ENCODE data around the gene GMPR.

GMPR gene

GRCh38 chr6:16295060-16295459 is 56.7 kb downstream of the GMPR start:
- no peak for DNase-seq (ENCODE audit: low read depth)
- H3K4me3 ChIP-seq (ENCODE audit: low read depth, low read length): no peak overlapping the region
- no peak for TF ChIP-seq CTCF (conservative IDR thresholded peaks at IDR 0.05; ENCODE audit: low read depth, low read length)

- DNase-seq (ENCODE audit: low read depth): no peak
Measured at GRCh38 chr6:16295471-16295870, 57.1 kb downstream of the GMPR start.

GRCh38 chr6:16296061-16296670 is 57.8 kb downstream of the GMPR start:
- no peak for DNase-seq (ENCODE audit: low read depth)
- H3K4me3 ChIP-seq (ENCODE audit: low read depth, low read length): no peak overlapping the region
- no peak for TF ChIP-seq CTCF (conservative IDR thresholded peaks at IDR 0.05; ENCODE audit: low read depth, low read length)

More at GRCh38 chr6:16295471-16295870, 57.1 kb downstream of the GMPR start:
- TF ChIP-seq CTCF (conservative IDR thresholded peaks at IDR 0.05; ENCODE audit: low read depth, low read length): no peak
- no peak overlapping the region for H3K4me3 ChIP-seq (ENCODE audit: low read depth, low read length)

GRCh38 chr6:16299861-16300260 is 61.5 kb downstream of the GMPR start:
- no peak overlapping the region for H3K4me3 ChIP-seq (ENCODE audit: low read depth, low read length)
- no peak for DNase-seq (ENCODE audit: low read depth)
- TF ChIP-seq CTCF (conservative IDR thresholded peaks at IDR 0.05; ENCODE audit: low read depth, low read length): no peak

GRCh38 chr6:16301511-16301910 is 63.1 kb downstream of the GMPR start:
- no peak overlapping the region for H3K4me3 ChIP-seq (ENCODE audit: low read depth, low read length)
- no peak for DNase-seq (ENCODE audit: low read depth)
- TF ChIP-seq CTCF (conservative IDR thresholded peaks at IDR 0.05; ENCODE audit: low read depth, low read length): no peak

GRCh38 chr6:16302721-16303552 is 64.5 kb downstream of the GMPR start:
- no peak for TF ChIP-seq CTCF (conservative IDR thresholded peaks at IDR 0.05; ENCODE audit: low read depth, low read length)
- H3K4me3 ChIP-seq (ENCODE audit: low read depth, low read length): no peak overlapping the region
- no peak for DNase-seq (ENCODE audit: low read depth)

Data from choroid plexus epithelial cell (primary cell).